ENCODE measurements around the gene IL12B.
"Not testable (repeated sequence)": the region's sequence is repeated elsewhere in the genome, so short reads cannot be mapped to it uniquely, and the experiment has no call there.

IL12B gene

GRCh38 chr5:159330131-159330800 lies at the start of gene IL12B:
Gene IL12B (minus strand): TSS chr5:159330487. CDS start chr5:159326782, 3,705 bp downstream.
- DNase-seq: no peak

GRCh38 chr5:159377653-159378052 lies 47.4 kb upstream of the IL12B start:
- no peak for DNase-seq

DNA sequence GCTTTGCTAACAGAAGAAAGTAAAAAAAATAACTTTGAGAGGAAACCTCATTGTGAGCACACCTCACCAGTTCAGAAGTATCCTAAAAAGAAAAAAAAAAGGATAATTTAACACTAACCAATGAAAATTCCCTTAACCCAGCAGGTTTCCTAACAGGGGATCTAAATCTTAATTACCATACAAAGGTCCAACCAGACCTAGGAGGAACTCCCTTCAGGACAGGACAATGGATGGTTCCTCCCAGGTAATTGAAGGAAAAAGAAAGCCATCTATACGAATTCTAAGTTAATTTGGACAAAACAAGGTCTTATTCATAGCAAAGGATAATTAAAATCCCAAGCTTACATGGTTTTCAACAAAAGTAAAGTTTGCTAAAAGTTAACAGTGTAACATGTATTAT lies 37.6 kb upstream of the IL12B start:
- DNase-seq: not testable (repeated sequence)

- DNase-seq: peak; percentile 64
These were observed 36.5 kb upstream of the IL12B start for GRCh38 chr5:159366776-159367175.

DNA sequence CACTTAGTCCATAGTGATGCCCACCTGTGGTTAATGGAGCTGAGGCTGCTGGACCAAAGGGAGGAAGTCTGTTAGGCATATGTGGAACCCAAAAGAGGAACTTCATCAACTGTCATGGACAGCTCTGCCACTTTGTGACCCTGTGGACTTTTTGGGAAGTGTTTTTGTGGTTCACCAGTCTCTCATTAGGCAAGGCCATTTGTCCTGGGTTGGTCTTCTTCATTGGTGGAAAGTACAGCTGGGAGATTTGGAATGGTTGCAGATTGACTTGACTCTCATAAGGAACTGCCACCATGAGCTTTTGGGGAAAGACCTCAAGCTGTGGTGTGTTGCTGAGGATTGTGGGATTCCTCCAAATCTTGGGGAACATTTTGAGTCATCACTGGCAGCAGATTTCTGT lies 31.9 kb upstream of the IL12B start:
- DNase-seq: peak; percentile 93

DNA sequence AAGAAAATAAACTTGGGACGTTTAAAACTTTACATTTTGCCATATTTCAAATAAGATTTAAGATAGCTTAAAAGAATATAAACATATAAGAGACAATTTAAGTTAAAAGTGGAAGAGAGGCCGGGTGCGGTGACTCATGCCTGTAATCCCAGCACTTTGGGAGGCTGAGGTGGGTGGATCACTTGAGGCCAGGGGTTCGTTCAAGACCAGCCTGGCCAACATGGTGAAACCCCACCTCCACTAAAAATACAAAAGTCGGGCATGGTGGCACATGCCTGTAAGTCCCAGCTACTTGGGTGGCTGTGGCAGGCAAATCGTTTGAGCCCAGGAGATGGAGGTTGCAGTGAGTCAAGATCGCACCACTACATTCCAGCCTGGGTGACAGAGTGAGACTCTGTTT lies 29.6 kb upstream of the IL12B start:
- not testable (repeated sequence) for DNase-seq

- peak; percentile 75 for DNase-seq
These were observed 29.1 kb upstream of the IL12B start for GRCh38 chr5:159359408-159359807.

- DNase-seq: no peak
These were observed 23.5 kb upstream of the IL12B start for GRCh38 chr5:159353661-159354252.

- not testable (repeated sequence) for DNase-seq
These were observed 20.4 kb upstream of the IL12B start for GRCh38 chr5:159350644-159351043.

GRCh38 chr5:159350216-159350615 lies 19.9 kb upstream of the IL12B start:
- not testable (repeated sequence) for DNase-seq

- DNase-seq: no peak
These were observed 15.6 kb upstream of the IL12B start for GRCh38 chr5:159345861-159346260.

- DNase-seq: peak; percentile 59
These were observed 15.0 kb upstream of the IL12B start for GRCh38 chr5:159345336-159345735.

GRCh38 chr5:159343295-159344094 lies 13.2 kb upstream of the IL12B start:
- peak; percentile 95 for DNase-seq

DNA sequence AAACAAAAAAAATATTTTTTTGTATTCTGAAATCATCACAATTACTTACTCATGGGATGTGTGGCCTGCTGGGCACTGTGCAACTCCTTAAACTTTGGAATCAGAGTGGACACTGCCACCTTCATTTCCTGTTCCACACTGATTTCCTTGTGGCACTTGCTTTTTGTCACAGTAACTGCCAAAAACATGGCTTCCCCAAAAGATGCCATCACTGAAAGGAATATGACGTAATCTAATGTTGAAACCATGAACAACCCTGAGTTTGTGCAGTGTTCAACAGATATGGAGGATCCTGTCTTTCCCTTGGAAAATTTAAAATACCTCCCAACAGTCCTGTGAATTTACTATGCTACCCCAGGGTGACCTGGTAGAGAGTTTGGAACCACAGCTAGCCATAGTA lies 12.6 kb upstream of the IL12B start:
- DNase-seq: peak; percentile 43

- peak; percentile 85 for DNase-seq
These were observed 11.6 kb upstream of the IL12B start for GRCh38 chr5:159341906-159342310.

DNA sequence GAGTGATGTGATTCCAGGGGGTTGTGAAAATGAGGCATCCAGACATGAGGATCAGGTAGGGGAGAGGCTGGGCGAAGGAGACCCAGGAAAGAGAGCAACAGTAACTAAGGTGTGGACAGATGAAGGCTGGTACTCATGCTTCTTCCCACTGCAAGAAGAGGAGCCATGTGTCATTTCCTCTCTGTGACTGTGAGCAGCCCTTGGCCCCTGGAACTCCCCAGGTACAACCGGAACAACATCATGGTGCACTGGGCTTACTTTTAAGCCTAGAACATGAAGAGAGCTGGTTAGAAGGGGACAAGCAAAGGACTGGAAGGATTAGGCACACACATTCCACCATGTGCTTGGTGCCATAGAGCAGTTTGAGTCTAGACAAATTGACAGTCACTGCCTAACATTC lies 10.9 kb upstream of the IL12B start:
- DNase-seq: no peak

GRCh38 chr5:159340511-159340910 lies 10.2 kb upstream of the IL12B start:
- DNase-seq: no peak

- DNase-seq: no peak
These were observed 9.2 kb upstream of the IL12B start for GRCh38 chr5:159339460-159339859.

DNA sequence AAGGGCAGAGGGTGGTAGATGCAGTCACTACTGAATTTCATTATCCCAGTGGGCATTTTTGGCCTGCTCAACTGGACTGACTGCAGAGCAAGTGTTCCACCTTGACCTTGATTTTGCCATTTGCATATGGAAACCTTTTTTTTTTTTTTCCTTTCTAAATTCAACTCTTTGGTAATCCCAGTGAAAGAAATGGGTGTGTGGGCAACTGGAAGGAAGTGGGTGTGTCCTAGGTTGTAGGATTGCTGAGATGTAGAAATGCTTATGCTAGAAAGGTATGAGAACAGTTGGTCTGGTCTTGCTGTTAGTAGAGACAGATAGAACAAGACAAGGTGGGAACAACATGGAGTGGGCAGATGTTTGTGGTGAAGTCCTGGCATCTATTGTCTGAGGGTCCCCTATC lies 7.8 kb upstream of the IL12B start:
- no peak for DNase-seq

DNA sequence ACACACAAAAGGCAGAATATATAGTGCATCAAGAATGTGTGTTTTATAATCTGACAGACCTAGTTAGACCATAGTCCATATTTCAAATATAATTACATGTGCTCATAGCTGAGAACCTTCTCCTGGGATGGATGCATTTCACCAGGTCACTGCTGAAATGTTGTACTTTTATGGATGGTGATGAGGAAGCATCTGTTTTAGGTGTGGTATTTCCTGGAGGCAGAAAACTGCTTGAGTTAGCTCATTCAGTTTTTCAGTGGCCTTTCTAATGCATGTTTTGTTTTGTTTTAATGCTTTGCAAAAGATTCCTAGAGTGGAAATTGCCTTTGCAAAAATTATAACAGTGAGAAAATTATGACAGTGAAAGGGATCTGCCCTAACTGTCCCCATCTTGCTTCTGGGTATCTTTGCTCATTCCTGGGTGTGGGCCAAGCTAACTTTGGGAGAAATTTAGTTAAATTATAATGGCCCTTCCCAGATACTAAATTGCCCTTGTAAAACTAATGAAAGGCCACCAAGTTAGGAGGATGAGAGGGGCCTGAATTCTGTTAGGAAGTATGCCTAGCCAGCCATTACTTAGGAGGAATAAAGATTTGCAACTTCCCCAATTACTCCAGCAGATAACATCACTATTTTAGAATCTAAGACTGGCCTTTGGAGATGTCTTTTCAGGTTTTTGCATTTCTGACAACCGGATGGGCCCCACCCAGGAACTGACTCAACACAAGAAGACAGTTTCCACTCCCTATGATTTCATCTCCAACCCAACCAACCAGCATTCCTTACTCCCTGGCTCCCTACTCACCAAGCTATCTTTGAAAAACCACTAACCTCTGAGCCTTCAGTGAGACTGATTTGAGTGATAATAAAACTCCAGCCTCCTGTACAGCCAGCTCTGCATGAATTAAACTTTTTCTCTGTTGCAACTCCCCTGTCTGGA lies 7.0 kb upstream of the IL12B start:
- DNase-seq: peak; percentile 69

GRCh38 chr5:159336586-159336985 lies 6.3 kb upstream of the IL12B start:
- no peak for DNase-seq

DNA sequence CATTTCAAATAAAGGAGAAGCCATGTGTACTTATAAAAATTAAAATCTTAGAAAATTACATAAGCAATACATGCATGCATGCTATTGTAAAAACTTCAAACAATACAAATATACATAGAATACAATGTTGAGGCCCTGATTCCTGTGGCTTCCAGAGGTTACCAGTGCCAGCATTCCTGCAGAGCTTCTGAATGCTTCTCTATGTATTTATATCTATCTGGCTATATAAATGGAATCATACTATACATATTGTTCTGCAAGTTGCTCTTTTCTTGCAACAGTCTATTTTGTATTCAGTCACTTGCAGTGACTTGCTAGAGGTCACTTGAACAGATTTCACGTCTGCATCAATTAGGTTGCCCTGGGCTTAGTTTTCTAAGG lies 3.2 kb upstream of the IL12B start:
- no peak for DNase-seq

Measured in suppressor macrophage treated with lipopolysaccharide for 4 hours (primary cell).